GM13976 (cell line): ENCODE data around the gene RPP21.

Source experiments
- DNase-seq: peaks from one replicate; pipeline ENCODE4 v3.0.0; 2012; ENCODE audit warnings: low spot score
- CTCF ChIP-seq: IDR thresholded peaks from 2 replicates; pipeline ENCODE4 v1.5.1; 2012; ENCODE audit warnings: borderline replicate concordance, mild to moderate bottlenecking; ENCODE audit not compliant: insufficient read depth; ENCODE audit errors: extremely low read depth, missing control alignments, control extremely low read depth
- in situ Hi-C: fragments of 300-500 bp; cut with MboI; formaldehyde crosslinking; loops from one replicate; pipeline ENCODE4 v1.12.0; 2022; ENCODE audit warnings: low sequenced_read_pairs, mixed read lengths, inconsistent platforms; ENCODE audit not compliant: unreplicated experiment

The RPP21 gene

GRCh38 chr6:30344868-30345671 is at the start of gene RPP21:
RPP21 (plus strand) TSS chr6:30345156; CDS start chr6:30345172, 16 bp downstream.
- peak; percentile 98 for DNase-seq
- in situ Hi-C loops = no loop called here
- TF ChIP-seq CTCF = no peak

- TF ChIP-seq CTCF = no peak
- in situ Hi-C loops = no loop called here
Observed at GRCh38 chr6:30295837-30296236, 49.1 kb upstream of the RPP21 start.

GRCh38 chr6:30304002-30304401 is 41.0 kb upstream of the RPP21 start:
- no peak for TF ChIP-seq CTCF
- in situ Hi-C loops = no loop called here
- DNase-seq = no peak

More at GRCh38 chr6:30295837-30296236, 49.1 kb upstream of the RPP21 start:
- no peak for DNase-seq

- DNase-seq = no peak
- TF ChIP-seq CTCF = no peak
- in situ Hi-C loops = no loop called here
Observed at GRCh38 chr6:30311101-30311500, 33.9 kb upstream of the RPP21 start.

- TF ChIP-seq CTCF = no peak
- no peak for DNase-seq
Observed at GRCh38 chr6:30311671-30312070, 33.3 kb upstream of the RPP21 start.

GRCh38 chr6:30312266-30312665 is 32.7 kb upstream of the RPP21 start:
- in situ Hi-C loops = no loop called here
- no peak for TF ChIP-seq CTCF
- no peak for DNase-seq

More at GRCh38 chr6:30311671-30312070, 33.3 kb upstream of the RPP21 start:
- in situ Hi-C loops = no loop called here
